ENCODE measurements around the gene CHD9.

CHD9 gene

DNA sequence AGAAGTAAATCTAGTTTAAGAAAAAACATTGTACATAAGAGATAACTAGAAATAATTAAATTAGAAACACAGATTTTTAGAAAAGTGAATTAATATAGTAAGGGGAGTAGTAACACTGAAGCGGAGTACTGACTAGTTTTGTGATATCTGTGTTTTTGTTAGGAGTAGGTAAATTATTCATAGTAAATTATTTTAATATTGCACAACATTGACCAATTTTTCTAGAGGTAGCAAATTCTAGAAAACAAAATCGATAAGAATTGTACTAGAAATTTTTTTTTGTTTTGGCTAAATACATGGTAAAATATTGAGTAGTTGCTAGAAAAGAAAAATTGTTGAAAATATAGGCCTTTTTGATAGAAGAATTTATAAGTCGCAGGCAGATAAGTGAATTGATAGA is 156.5 kb downstream of the CHD9 start:
- no peak for DNase-seq
- Mint-ChIP-seq H3K27ac (no peak overlapping the region), H3K36me3 (peaks cover 5% of the 10 kb centered on the region), H3K27me3 (no peaks in the 10 kb centered on the region), H3K4me1 (peaks cover 12% of the 10 kb centered on the region), H3K9me3 (no peaks in the 10 kb centered on the region), H3K4me3 (no peak overlapping the region)
- CTCF ChIA-PET, result no interaction called here

DNA sequence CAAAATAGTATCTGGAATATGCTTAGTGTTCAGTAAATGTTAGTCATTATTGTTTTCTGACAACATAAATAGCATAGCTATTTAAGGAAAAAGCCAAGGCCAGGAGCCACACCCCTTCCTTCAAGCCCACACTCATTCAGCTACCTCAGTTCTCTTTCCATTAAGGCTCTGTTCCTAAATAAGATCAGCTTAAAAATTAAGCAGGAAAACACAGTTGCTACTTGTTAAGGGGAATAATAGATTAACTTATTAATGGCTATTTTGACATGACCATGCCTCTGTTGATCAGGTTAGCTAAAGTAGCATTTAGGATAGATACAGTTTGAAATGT is 158.1 kb downstream of the CHD9 start:
- no peak overlapping the region for H3K27ac Mint-ChIP-seq
- CTCF ChIA-PET, result interaction anchor here (0.5 kb wide), 1 partner anchor 177 kb away, joined by 3 read pairs; no protein-coding TSS in a partner anchor
- no peaks in the 10 kb centered on the region for H3K27me3 Mint-ChIP-seq

DNA sequence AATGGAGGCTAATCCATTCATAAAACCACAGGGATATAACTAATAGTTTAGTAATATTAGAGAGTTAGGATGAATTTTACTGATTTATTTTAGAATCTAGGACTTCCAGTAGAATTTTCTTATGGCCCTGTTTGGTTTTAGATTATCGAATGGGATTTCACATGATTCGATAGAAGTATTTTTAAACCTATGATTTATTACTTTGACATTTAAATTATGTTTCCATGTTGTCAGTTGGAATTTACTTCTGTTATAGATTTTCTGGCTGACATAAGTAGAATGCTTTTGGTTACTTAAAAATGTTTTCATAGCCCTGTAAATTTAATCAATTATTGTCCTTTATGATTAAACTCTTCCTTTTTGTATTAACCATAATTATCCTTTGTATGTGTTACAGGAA is 158.8 kb downstream of the CHD9 start:
- Mint-ChIP-seq H3K27me3 (no peaks in the 10 kb centered on the region), H3K9me3 (no peaks in the 10 kb centered on the region), H3K4me1 (peaks cover 3% of the 10 kb centered on the region), H3K36me3 (peaks cover 5% of the 10 kb centered on the region), H3K27ac (no peak overlapping the region), H3K4me3 (no peak overlapping the region)
- no peak for DNase-seq
- CTCF ChIA-PET, result no interaction called here

More for the DNA sequence above, 158.1 kb downstream of the CHD9 start:
- Mint-ChIP-seq H3K4me3 (no peak overlapping the region), H3K36me3 (peaks cover 5% of the 10 kb centered on the region), H3K4me1 (peaks cover 10% of the 10 kb centered on the region), H3K9me3 (no peaks in the 10 kb centered on the region)
- DNase-seq, result no peak

DNA sequence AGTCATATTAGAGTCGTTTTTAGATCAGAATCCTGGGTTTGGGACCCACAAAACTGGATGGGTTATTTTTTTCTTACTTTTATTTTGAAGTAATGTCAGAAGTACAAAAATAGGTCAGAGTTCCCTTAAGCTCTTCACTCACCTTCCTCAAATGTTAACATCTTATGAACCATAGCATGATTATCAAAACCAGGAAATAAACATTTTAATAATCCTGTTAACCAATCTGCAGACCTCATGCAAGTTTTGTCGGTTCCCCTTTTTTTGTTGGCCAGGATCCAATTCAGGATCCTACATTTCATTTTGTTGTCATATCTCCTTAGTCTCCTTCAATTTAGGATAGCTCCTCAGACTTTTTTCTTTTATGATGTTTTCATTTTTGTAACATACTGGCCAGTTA is 162.0 kb downstream of the CHD9 start:
- no peaks in the 10 kb centered on the region for H3K4me1 Mint-ChIP-seq
- DNase-seq, result no peak
- CTCF ChIA-PET, result interaction anchor here (0.9 kb wide), 1 partner anchor 16 kb away, joined by 3 read pairs; no protein-coding TSS in a partner anchor
- H3K27ac Mint-ChIP-seq, result no peak overlapping the region
- H3K27me3 Mint-ChIP-seq, result no peaks in the 10 kb centered on the region
- H3K4me3 Mint-ChIP-seq, result no peak overlapping the region
- H3K9me3 Mint-ChIP-seq, result no peaks in the 10 kb centered on the region
- no peaks in the 10 kb centered on the region for H3K36me3 Mint-ChIP-seq

DNA sequence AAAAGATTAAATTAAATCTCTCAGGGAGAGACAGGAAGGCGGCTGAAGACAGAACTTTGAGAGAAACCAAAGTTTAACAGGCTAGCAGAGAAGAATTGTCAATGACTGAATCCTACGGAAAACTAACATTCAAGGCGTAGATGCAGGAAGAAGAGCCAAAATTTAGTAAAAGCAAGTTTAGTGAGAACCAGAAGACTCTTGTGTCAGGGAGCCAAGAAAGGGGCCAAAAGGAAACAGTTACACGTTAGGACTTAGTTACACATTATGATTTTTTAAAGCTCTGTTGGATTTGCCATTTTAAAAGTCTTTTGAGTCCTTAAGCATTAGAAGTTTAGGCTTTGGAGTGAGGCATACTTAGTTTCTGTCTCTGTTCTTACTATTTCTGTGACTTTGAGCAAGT is 164.6 kb downstream of the CHD9 start:
- no peak for DNase-seq
- Mint-ChIP-seq H3K27me3 (no peaks in the 10 kb centered on the region), H3K4me3 (no peak overlapping the region), H3K4me1 (no peaks in the 10 kb centered on the region), H3K9me3 (no peaks in the 10 kb centered on the region), H3K36me3 (no peaks in the 10 kb centered on the region), H3K27ac (no peak overlapping the region)
- CTCF ChIA-PET, result no interaction called here

DNA sequence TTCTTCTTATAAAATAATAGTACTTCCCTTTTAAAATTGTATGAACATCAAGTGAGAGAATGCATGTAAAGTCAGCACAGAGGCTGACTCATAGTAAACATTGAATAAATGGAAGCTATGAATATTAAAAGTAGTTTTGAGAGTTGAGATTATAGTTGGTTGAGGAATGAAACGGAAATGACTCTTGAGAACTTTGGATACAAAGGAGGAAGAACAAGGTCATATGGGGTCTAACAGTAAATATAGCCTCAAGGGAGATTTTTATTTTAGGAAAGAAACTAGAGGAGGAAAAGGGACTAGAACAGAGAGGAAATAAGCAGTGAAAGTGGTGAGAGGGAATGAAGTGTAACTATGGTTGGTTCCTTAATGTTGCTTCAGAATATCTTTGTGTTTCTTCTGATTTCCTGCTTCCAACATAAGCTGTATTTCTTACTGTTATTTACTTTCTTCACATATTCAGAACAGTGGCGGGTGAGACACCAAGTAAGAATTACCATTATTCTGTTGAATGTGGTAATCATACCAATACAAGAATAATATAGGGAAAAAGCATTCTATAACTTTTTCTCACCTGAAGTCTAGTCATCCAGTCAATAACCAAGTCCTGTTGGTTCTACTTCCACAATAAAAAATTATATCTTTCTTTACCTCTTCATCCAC is 165.1 kb downstream of the CHD9 start:
- Mint-ChIP-seq H3K4me3 (no peak overlapping the region), H3K36me3 (no peaks in the 10 kb centered on the region), H3K27me3 (no peaks in the 10 kb centered on the region), H3K27ac (no peak overlapping the region), H3K9me3 (no peaks in the 10 kb centered on the region), H3K4me1 (no peaks in the 10 kb centered on the region)
- no peak for DNase-seq
- CTCF ChIA-PET, result no interaction called here

DNA sequence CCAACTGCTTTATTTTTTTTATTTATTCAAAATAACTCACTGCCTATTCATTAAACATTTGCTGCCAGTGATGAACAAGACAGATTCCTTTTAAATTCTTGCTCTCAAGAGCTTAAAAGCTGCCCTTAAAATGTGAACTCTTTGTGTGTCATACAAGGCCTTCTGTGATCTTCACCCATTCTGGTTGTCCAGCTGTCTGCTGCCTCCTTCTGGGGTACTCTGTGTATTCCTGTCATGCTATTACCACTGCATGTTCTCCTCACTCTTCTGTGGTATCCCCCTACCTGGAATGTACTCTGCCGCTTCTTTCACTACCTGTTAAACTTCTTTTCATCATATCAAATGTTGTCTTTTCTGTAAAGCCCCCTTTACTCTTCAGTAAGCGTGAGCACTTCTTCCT is 165.8 kb downstream of the CHD9 start:
- Mint-ChIP-seq H3K4me3 (no peak overlapping the region), H3K9me3 (no peaks in the 10 kb centered on the region), H3K36me3 (no peaks in the 10 kb centered on the region), H3K27ac (no peak overlapping the region), H3K4me1 (no peaks in the 10 kb centered on the region), H3K27me3 (no peaks in the 10 kb centered on the region)
- CTCF ChIA-PET, result no interaction called here
- DNase-seq, result no peak

DNA sequence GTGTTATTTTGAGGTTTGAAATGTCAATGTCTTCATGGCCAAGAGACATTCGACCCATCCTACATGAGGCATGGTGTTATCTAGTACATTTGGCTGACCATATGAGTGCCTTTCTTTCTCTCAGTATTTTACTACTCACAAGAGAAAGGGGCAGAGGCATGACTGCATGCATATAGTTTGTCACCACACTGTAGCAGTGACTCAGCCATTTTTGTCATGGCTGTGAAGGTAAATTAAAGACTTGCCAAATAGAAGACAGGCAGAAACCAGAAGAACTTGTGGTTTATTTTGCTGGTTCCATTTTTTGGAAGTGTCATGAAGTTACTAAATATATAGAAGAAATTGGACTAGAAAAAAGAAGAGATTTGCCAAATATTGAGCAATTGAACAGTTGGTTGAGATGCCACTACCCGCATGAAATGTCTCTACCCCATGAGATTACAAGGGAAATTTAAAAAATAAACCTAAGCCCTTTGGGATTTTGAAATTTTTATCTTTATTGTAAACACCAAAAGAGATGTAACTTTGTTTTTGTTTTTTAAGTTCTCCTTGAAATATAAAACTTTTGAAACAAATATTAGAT is 170.3 kb downstream of the CHD9 start:
- DNase-seq, result no peak
- Mint-ChIP-seq H3K36me3 (peaks cover 2% of the 10 kb centered on the region), H3K4me3 (no peak overlapping the region), H3K27me3 (no peaks in the 10 kb centered on the region), H3K4me1 (no peaks in the 10 kb centered on the region), H3K27ac (no peak overlapping the region), H3K9me3 (no peaks in the 10 kb centered on the region)
- CTCF ChIA-PET, result no interaction called here

DNA sequence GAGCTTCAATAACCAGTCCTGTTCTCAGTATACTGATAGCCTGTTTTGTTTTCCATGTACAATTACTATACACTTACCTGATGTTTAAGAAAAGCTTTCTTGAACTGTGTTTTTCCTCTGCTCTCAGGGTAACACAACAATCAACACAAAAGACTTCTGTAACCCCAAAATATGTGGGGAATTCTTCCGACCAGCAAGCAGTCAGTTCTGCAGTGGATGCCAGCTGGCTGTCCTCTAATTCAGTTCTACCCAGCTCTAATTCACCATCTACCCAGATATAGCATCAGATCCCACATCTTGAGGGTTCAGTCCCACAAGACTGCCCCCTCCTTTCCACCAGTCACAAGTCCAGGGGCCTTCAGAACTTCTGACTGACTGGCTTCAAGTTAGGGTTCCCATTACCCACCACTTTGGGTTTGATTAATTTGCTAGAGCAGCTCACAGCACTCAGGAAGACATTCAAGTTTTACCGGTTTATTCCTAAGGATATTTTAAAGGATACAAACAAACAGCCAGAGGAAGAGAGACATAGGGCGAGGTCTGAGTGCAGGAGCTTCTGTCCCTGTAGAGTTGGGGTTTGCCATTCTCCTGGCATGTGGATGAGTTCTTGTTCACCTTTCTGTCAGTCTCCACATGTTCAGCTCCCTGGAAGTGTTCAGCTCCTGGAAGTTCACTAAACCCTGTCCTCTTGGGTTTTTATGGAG is 178.2 kb downstream of the CHD9 start:
- Mint-ChIP-seq H3K36me3 (peaks cover 27% of the 10 kb centered on the region), H3K4me1 (no peaks in the 10 kb centered on the region), H3K9me3 (no peaks in the 10 kb centered on the region), H3K27ac (no peak overlapping the region), H3K27me3 (no peaks in the 10 kb centered on the region), H3K4me3 (no peak overlapping the region)
- CTCF ChIA-PET, result interaction anchor here (0.5 to 1.3 kb wide), 2 partner anchors 16 to 27 kb away, joined by 3 read pairs; no protein-coding TSS in a partner anchor
- no peak for DNase-seq

DNA sequence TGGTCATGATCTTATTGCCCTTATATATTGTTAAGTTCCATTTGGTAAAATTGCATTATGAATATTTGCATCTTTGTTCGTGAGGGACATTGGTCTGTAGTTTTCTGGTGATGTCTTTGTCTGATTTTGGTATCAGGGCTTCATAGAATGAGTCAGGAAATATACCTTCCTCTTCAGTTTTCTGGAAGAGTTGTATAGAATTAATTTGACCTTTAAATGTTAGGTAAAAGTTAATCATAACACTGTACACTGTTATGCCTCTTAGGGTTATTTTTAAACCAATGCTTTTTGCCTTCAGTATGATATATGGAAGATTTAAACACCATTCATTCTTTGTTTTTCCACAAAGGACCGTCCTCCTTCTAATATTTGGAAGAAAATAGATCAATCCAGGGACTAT is 180.0 kb downstream of the CHD9 start:
- Mint-ChIP-seq H3K27ac (no peak overlapping the region), H3K9me3 (no peaks in the 10 kb centered on the region), H3K36me3 (peaks cover 31% of the 10 kb centered on the region), H3K4me1 (no peaks in the 10 kb centered on the region), H3K4me3 (no peak overlapping the region), H3K27me3 (no peaks in the 10 kb centered on the region)
- DNase-seq, result no peak
- CTCF ChIA-PET, result no interaction called here

DNA sequence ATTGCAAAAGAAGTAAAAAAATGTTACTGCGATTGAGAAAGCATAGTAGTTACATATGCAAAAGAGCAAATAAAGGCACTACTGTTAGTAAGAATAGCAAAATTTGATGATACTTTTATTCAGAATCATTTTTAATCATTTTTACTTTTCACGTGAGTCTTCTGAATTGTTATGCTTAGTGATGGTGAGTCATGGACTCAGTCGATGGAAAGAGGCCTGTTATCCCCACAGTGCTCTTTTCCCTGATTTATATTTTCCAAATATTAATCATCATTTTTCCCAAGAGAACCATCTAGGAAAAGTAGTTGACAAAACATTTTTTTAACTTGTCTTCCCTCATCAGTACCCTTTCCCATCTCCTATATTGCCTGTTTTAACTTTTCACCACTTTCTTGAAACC is 181.1 kb downstream of the CHD9 start:
- CTCF ChIA-PET, result no interaction called here

DNA sequence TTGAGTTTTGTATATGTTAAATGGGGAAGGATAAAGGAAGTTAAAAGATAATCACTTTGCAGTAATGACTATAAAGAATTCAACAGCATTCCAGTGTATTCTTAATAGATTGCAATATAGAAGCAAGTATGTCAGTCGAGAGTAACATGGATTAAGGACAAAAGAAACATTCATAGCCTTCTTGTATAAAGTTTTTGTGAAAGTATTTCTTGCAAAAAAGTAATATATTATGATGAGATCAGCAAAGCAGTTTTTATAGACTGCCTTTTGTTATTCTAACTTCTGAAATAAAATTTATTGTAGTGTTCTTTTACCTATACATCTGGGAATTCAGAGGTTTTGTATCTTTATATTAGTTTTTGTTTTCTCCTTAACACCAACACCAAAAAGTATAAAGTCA is 194.5 kb downstream of the CHD9 start:
- H3K4me3 Mint-ChIP-seq, result no peak overlapping the region
- H3K27ac Mint-ChIP-seq, result no peak overlapping the region
- no peak for DNase-seq
- peaks cover 26% of the 10 kb centered on the region for H3K36me3 Mint-ChIP-seq
- CTCF ChIA-PET, result interaction anchor here (1.2 kb wide), 1 partner anchor 32 kb away, joined by 3 read pairs; no protein-coding TSS in a partner anchor
- no peaks in the 10 kb centered on the region for H3K4me1 Mint-ChIP-seq
- H3K27me3 Mint-ChIP-seq, result no peaks in the 10 kb centered on the region
- H3K9me3 Mint-ChIP-seq, result no peaks in the 10 kb centered on the region

More for the DNA sequence above, 181.1 kb downstream of the CHD9 start:
- Mint-ChIP-seq H3K9me3 (no peaks in the 10 kb centered on the region), H3K4me1 (no peaks in the 10 kb centered on the region), H3K27ac (no peak overlapping the region), H3K4me3 (no peak overlapping the region), H3K27me3 (no peaks in the 10 kb centered on the region), H3K36me3 (peaks cover 25% of the 10 kb centered on the region)
- no peak for DNase-seq

DNA sequence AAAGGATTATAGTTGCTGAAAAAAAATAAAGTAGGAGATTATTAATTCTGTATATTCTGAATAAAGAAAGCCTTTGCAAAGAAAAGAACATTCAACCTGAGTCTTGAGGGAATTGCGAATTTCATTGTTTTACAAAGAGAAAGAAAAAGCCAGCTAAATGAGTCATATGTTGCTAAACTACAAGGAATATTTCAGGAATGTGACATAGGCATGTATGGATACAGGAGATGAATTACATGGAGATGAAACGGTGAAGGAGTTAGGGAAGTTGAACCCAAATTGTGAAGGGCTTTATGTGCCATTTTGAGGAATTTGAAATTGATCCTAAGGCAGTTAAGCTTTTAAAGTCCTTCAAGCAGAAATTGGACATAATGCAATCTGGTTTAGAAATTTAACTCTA is 202.2 kb downstream of the CHD9 start:
- Mint-ChIP-seq H3K9me3 (no peaks in the 10 kb centered on the region), H3K36me3 (peaks cover 26% of the 10 kb centered on the region), H3K27ac (no peak overlapping the region), H3K4me3 (no peak overlapping the region), H3K4me1 (no peaks in the 10 kb centered on the region), H3K27me3 (no peaks in the 10 kb centered on the region)
- no peak for DNase-seq
- CTCF ChIA-PET, result no interaction called here

DNA sequence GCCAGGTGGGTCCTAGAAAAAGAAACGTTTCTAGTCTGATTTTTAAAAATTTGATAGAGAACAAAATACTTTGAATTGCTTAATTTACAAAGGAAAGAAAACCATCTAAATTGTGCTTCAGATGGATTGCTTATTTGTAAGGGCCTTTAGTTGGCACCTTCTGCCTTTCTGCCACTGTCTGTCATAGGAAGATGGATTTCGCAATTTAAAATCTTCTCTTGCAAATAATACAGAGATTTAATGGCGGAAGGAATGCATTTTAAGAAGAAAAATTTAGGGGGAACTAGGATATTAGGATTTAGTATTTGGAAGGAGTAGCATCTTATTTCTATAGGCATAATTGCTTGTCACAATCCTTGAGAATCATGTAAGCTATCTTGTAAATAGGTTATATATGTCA is 204.0 kb downstream of the CHD9 start:
- H3K4me3 Mint-ChIP-seq, result no peak overlapping the region
- DNase-seq, result no peak
- CTCF ChIA-PET, result no interaction called here
- no peaks in the 10 kb centered on the region for H3K27me3 Mint-ChIP-seq
- no peak overlapping the region for H3K27ac Mint-ChIP-seq
- H3K36me3 Mint-ChIP-seq, result peaks cover 21% of the 10 kb centered on the region
- H3K9me3 Mint-ChIP-seq, result no peaks in the 10 kb centered on the region
- H3K4me1 Mint-ChIP-seq, result no peaks in the 10 kb centered on the region

DNA sequence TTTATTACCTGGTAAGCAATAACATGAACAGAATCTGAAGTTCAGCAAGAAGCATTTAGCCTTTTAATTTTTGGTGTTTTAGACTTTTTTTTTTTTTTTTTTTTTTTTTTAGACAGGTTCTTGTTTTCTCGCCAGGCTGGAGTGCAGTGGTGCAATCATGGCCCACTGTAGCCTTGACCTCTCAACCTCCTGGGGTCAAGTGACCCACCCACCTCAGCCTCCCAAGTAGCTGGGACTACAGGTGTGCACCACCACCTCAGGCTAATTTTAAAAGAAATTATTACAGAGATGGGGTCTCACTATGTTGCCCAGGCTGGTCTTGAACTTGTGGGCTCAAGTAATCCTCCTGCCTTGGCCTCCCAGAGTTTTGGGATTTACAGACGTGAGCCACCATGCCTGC is 206.5 kb downstream of the CHD9 start:
- Mint-ChIP-seq H3K27me3 (no peaks in the 10 kb centered on the region), H3K9me3 (no peaks in the 10 kb centered on the region), H3K27ac (no peak overlapping the region), H3K36me3 (peaks cover 16% of the 10 kb centered on the region), H3K4me1 (no peaks in the 10 kb centered on the region), H3K4me3 (no peak overlapping the region)
- DNase-seq, result no peak
- CTCF ChIA-PET, result no interaction called here

Data from activated naive CD4-positive, alpha-beta T cell treated with anti-CD3 and anti-CD28 coated beads, Interleukin-2, amount 10 ng/mL, durations not matched to agents 7 days and 5 days (primary cell).